NCI-H526 treated with DMSO at 0.1 percent for 48 hours (cell line): Measurements from ENCODE around the gene RREB1.

Experiments used
- DNase-seq: peaks from one replicate; lab custom pipeline; 2025; lab: John Stamatoyannopoulos, UW

The RREB1 gene

DNA sequence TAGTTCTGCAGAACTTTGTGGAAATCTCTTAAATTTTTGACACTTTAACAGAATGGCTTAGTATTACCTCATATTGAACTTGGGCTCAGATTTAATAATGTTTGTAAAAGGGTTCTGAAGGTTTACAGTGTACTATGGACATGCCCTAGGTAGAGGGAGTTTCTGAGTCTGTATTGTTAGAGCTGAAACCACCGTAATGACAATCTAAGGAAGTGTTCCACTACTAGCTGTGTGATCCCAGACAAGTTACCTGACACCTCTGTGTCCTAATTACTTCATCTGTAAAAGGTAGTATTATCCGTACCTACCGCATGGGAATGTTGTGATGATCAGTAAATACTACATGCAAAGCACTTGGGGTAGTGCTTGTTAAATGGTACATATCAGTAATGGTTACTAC lies 86.9 kb downstream of the RREB1 start:
- DNase-seq, result no peak

DNA sequence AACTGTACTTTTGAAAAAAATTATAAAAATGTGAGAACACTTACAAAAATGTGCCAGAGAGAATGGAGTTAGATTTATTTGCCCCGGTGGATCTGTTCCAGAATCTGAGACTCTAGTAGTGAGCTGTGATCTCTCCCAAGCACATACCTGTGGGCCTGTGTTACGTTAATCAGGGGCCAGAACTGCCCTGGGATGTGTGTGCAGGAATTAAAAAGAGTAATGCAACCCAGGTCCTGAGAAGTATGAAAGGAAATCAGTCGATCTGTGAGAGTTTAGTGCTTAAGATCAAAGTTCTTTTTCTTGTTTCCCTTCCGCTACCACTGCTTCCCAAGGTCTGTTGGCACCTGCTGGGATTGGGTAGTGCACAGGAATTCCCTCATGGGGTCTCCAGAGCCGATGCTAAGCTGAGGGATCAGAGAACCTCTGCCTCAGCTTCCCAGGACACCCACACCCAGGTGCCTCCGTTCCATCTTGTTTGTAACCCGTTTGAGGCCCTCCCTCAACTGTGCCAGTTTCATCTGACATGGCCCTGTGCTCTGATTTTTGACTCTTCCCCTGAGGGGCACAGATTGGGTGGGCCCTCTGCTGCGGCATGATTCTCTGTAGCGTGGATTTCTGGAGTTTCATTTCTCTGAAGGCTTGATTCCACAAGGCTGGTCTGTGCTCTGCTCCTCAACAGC lies 87.7 kb downstream of the RREB1 start:
- no peak for DNase-seq

DNA sequence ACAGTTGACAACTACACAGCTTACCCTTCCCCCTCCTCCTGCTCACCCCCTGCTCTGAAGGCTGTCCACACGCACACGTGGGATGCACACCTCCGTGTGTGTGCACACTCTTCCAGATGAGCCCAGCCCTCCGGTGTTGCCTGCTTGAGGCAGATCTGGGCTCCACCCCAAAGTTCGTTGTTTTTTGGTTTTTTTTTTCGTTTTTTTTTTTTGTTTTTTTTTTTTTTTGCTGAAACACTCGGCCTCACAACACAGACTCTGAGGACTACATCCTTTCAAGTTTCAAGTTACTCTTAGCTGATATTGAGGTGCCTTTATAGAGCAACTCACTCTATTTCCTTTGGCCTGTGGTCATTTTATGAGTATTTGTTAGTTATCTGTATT lies 88.2 kb downstream of the RREB1 start:
- no peak for DNase-seq

DNA sequence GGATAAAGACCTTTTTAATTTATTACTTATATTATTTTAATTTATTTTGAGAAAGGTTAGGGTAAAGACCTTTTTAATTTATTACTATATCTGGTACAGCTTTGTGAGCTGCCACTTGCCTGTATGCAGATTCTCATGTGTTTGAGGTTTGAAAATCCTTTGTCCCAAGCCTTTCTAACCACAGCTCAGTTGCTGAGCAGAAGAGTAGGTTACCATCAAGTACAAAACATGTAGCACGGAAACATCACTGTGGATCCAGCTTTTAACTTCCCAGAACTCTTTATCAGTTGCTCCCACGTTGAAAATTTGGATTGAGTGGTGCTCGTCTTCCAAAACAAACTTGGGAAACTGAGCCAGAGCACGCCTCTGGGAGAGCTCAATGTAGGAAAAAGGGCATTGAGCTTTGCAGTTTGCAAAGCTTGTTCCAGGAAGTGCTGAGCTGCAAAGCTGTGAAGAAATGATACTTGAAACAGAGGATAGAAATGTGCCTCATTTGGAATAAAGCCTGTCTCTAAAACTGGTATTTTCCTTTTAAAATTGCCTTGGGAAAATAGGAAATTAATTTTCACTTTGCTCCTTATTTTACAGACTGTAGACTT lies 89.0 kb downstream of the RREB1 start:
- DNase-seq, result no peak

DNA sequence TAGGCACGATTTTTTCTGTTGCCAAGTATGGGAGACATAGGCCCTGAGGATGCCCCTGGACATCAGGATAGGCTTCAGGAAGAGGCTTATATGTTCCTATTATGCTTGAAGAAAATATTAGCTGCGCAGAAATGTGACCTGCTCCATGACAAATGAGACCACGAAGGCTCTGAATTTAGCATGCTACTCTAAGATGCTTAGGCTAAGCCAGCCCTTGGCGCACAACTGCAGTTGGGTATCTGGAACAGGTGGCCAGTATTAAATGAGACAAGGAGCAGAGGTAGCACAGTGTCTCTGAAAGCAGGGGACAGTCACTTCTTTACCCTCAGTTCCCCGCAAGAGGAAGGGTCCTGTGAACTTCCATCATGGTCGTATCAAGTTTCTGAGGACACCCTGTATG lies 90.0 kb downstream of the RREB1 start:
- DNase-seq, result no peak

DNA sequence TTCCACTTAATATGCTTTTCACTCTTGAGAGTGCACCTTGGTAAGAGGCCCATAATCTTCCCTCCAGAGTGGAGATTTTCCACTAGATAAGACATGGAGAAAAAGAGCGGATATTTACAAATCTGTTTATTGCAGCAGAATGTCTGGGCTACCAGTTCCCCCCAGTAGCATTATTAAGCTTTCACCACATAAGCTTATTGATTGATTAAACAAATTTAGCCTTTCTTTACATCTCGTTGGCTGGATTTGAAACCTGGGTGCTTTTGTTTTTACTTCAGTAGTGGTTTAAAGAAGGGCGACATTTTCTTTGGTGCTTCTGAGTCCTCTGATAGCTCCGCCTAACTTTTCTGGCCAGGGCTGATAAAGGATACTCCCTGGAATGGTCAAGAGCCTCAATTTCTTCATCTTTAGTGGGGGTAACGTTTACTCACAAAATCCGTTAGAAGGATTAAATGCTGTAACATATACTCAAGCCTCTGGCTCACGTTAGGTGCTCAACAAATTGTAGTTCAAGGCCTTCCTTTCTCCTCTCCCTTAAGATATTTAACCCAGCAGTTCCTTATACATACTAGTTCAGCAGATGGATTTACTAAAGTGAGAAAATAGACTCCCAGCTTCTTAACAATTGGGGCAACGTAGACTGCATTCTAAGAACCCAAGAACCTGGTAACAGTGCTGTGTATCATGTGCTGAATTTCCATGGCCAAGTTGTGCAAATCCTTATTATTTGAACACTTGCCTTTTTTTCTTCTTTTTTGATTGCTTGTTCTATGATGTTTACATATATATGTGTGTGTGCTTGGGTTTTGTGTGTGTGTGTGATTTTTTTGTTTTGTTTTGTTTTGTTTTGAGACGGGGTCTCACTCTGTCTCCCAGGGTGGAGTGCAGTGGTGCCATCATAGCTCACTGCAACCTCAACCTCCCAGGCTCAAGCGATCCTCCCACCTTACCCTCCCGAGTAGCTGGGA lies 91.4 kb downstream of the RREB1 start:
- no peak for DNase-seq

DNA sequence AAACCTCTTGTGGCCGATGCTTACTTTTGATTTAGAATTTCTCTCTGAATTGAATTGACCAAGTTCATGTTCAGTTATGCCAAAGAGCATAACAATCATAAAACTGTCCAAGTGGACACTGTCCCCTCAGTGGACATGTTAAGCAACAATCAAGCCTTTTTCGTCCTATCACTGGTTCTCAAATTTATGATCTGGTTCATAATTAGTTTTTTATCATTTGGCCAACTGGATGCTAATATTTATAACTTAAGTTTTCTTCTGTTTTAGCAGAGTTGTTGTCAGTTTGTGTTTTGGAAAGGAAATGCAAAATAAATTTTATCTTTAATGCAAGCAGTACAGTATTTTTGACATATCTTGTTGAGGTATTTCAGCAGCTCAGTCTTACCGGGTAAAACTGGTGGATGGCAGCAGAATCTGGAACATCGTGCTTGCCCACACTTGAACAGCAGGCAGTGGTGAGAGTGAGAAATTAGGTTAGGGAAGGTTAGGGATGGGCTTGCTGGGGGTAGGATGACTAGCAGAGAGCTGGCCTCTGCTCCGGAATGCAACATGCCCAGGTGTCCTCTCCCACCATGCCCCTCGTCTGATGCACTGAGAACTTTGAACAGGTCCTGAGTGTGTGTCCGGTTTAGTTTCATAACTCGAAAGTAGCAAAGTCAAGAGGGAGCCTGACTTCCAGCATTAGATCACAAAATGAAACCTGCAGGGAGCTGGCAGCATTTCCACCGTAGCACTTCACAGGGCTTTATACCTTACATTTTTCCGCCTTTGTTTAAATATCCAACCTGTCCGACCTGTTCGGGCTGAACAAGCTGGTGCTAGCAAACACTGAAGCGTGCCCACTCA lies 93.1 kb downstream of the RREB1 start:
- peak; percentile 47 for DNase-seq

DNA sequence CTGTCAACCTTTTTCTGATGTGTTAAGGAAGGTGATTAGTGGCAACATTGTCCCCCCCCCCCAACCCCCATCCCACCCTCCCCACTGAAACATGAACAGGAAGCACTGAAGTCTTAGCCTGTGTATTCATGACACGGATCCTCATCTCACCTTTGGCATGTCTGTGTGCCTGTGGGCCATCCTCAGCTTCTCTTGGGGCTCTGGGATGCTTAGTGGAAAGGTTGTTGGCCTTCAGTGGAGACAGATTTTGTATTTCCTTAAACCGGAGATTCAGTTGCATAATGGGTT lies 93.6 kb downstream of the RREB1 start:
- no peak for DNase-seq

DNA sequence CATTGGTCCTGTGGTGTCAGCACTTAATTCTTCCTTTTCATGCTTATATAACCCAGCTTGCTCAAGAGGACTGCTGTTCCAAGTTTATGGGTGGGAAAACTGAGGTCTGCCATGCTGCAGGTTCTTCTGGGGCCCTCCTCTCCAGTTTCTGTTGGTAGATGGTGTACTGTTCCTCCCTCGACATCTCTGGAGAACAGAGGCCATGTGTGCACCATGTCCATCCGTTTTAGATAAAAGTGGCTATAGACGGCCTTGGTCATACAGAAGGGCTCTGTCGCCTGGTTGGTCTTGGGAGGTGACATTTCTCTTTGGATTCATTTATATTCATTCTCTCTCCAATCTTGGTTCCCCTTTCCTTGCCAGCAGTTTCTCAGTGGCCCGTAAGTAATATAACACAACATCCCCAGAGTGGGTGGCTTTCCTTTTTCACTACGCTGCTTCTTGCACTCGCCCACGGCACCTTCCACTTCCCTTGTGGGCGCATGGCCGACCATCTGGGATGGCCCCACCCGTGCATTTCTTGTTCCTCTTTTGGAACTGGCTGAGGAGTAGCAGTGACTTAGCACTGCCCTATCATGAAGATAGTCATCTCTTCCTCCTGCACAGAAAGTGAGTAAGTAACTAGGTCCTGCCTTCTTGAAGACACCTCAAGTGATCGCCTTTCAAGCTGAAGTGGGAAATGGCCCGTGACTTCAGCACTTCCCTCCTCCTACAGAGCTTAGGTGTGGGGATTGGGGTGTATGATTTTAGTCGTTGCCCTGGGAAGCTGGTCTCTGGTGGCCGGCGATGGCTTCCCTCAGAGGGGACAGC lies 94.2 kb downstream of the RREB1 start:
- no peak for DNase-seq

DNA sequence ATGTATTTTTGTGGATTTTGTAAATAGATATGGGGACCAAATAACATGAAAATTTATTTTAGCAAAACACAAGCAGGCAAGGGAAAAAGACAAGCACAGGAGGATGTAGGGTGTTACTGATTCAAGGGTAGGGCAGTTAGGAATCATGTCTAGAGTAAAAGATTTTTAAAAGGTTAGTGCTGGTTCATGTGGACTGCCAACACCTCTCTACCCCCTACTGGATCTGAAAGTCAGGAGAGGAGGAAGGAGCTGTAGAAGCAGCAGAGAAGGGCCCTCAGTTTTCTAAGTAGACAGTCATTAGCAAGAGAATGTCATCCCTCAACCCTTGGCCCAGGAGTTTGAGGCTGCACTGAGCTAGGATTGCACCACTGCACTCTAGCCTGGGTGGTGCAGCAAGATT lies 95.2 kb downstream of the RREB1 start:
- no peak for DNase-seq

DNA sequence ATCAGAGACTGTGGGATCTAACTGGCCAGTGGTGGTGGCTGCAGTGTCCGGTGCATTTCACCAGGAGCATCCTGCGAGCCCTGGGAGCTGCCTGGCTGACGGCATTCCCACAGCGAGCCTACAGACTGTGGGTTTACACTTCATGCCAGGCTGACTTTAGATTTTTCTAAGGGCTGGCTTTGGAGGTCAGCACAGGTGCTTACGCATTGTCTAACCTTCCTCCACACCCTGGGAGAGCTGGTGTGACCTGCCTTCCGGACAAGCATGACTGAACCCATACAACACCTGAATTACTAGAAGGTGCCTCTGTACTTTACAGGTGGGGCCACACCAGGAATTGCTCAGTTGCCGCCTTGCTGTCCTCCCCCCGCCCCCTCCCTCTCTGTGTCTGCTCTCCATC lies 96.2 kb downstream of the RREB1 start:
- DNase-seq, result peak; percentile 47

DNA sequence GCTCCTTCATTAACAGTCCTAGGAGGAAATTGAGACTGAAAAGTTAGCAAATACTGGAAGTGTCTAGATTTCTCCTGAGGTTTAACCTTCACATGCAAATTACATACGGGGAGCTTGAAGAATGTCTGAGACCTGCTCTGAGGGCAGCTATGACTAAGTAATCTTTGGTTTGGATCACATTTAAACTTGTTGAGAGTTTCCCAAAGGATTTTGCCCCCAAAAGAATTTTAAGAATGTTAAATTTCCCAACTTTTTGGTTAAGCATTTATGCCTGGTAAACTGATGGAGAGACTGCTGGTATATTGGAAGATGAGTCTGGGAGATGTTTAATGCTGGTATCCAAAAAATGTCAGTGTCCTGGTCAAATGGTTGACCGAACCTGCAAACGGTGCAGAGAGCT lies 97.0 kb downstream of the RREB1 start:
- no peak for DNase-seq

DNA sequence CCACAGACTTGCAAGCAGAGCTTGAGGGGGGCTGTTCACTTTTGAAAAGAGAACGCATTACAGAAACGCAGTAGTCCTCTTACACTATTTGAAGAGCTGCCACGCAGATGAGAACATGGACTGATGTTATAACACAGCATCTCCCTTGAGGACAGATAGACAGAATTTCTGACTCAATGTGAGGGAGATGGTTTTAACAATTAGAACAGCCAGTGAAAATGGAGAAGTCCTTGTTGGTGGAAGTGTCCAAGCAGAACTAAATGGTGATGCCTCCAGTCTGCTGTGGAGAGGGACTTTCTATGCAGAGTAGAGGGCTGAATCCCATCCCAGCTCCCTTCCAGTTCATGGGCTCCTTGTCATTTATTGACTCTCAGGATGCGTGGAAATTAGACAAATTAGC lies 100.0 kb downstream of the RREB1 start:
- no peak for DNase-seq

DNA sequence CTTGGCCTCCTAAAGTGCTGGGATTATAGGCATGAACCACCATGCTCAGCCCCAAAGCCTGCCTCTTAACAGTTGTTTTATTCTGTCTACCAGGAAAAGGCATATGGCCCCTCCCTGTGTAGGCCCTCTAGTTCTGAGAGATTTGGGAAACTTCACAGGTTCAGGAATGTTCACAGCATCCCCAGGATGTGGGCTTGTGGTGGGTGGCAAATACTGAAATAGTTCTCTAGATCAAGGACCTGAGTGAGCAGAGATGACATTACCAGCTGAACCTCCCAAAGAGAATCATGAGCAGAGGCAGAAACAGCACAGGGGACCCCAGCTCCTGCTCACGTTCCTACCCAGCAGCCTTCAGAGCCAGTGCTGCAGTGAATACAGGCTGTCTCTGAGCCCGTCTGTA lies 105.7 kb downstream of the RREB1 start:
- no peak for DNase-seq

DNA sequence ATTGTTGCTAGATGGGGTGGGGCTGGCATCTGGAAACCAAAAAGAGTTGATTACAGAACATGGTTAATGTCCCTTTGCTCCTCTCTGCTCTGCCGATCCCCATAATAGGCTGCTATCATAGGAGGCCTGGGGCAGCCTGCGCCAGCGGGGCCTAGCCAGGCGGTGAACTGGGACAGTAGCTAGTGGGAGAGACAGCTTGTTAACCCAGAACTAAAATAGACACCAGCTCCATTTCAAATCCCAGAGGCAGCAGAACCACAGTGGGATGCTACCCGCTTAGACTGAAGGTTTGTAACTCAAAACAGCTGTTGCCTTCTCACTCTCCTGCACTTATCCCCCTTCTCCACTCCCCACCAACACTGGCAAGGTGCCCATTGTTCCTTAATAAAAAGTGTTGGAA lies 106.7 kb downstream of the RREB1 start:
- DNase-seq, result no peak

DNA sequence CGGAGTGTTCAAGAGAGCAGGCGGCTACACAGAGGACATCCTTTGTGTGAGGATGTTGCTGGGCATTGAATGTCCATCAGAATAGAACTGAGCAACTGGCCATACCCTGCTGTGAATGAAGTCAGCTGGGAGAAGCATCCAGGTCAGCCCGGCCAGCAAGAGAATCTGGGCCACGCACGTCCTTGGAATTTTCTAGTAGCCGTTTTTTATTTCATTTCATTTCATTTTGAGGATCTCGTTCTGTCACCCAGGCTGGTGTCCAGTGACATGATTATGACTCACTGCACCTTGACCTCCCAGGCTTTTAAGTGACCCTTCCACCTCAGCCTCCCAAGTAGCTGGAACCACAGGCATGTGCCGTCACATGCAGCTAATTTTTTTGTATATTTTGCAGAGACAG lies 107.4 kb downstream of the RREB1 start:
- DNase-seq, result no peak

DNA sequence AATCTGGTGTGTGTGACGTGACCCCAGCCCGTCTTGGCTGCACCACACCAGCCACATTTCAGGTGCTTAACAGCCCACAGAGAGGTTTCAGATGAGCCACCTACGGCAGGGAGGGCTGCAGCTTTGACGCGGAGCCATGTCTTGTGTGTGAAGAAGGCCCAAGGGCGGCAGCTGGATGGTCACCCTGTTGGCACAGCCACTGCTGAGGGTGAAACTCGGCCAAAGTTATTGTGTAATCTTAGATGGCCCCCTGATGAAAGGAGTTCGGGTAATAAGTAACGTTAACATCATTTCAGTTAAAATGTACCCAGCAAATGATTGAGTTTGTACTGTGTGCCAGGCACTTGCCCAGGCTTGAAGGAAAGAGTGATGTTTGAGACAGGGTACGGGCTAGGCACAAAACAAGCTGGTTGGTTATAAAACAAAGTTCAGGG lies 108.1 kb downstream of the RREB1 start:
- no peak for DNase-seq

DNA sequence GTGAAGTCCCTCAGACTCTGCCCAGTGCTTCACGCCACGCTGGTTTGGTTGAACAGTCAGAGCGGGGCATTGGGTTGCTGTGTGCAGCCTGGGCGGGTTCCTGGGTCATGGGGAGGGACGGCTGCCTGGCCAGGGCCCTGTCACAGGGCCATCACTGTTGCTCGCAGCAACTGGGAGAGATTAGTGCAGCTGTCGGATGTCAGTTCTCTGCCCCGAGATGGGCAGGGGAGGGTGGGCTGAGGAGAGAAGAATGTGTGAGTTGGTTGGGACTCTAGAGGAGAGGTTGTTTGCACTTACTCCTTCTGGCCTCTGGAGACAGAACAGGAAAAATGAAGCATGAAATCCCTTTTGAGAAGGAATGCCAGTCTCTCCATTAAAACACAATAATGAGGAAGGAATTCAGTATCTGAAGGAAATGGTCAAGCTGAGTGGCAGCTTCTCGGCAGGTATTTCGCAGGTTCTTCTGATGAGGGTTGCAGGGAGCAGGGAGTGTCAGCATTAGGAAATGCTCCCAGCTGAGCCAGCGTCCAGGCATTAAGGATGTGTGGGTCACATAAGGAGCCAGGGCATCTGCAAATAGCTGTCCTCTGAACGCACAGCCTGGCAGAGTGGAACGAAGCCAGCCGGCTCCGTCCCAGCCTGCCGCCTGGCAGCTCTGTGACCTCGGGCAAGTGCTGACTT lies 109.3 kb downstream of the RREB1 start:
- DNase-seq, result no peak

DNA sequence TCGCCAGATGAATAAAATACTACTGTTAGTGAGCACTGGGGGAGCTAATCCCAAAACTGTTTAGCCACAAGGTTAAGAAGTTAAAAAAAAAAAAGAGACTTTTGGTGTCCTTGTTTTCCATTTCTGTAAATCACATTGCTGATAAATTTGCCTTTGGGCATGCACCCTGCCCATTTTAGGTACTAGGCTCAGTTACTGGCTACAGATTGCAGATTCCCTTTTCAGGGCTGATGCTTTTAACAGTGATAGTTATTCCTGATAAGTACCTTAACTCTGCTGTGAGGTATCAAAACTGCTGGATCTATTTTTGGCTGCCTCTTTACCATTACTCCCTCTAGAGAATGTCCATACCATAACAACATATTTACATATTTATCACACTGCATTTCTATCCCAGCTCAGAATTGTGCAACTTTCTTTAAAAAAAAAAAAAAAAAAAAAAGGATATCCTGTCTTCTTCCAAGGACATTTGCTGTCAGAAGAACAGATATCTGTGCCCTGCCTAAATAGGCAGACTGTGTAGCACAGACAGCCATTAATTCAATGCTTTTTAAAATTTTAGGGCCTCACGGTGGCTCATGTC lies 110.7 kb downstream of the RREB1 start:
- DNase-seq, result no peak

DNA sequence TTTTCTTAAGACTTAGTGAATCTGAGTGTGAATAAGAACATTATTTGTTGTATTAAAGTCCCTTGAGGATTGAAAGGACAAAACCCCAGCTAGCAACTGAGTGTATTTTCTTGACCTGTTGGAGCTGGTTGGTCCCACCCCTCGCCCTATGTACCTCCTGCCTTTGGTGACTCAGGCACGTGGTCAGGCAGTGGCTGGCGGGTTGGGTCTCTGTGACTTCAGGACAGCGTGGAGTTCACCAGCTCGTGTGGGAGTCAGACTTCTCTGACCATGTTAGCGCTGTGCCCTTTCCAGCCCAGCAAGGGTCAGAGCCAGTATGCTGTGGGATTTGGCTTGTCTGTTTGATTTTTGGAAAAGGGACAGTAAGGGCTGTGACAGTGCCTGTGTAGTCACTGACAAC lies 111.5 kb downstream of the RREB1 start:
- DNase-seq, result no peak

DNA sequence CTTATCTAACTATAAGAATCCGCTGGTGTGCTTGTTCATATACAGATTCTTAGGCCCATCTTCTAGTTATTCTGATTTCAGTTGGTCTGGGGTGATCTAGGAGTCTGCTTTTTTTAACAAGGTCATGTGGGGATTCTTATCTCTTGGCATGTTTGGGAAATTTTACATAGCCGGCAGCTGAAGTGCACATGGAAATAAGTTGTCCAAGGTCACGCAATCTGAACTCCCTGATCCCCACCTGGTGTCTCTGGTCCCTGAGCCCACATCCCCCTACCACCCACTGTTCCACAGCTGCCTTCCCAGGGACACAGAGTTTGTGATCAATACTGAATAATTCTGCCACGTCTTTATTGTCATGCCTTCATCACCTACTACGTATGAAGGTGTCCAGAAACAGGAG lies 114.4 kb downstream of the RREB1 start:
- no peak for DNase-seq
